ENCODE data around the gene FGGY.

The FGGY gene

DNA sequence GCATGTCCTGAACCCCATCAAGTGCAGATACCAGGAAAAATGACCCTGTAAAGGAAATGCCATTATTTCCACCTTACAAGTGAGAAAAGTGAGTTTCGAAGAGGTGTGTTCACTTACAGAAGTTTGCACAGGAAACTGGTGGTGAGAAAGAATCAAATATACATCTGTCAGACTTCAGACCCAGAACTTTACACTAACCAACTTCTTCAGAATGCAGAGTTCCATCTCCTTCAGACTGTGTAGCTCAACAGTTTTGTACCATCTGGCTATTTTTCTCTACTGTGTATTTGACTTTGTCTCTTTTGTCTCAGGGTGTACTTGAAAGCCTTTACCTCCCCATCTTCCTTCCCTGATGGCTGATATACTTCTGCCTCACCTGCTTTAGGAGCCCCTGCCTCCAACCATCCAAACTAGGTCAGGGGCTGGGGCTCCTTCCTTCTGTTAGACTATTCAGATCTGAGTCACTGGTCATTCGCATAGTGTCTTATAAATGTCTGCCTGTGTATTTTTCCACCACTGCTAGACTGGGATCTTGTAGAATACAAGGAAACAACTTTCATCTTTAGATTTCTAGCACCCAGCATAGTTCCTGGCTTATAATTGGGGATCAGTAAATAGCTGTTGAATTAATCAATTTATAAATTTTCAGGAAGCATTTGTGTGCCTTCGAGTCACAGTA lies 247.9 kb downstream of the FGGY start:
- no peak for DNase-seq

DNA sequence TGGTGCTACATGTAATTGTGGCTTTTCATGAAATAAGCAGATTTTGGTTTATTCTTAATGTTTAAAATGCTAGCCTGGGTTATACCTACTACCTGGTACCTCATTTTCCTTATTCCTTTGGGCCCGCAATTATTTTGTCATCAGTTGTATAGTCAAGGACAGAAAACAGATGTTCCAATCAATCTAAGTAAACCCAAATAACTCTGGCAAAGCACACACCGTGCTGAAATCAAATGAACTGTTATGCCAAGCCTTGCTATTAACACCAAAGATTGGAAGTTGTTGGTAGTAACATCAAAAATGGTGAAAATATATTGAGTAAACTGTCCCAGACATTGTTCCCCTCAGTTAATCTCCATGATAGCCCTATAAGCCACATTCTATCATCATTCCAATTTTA lies 248.9 kb downstream of the FGGY start:
- TF ChIP-seq, protein P1, sequence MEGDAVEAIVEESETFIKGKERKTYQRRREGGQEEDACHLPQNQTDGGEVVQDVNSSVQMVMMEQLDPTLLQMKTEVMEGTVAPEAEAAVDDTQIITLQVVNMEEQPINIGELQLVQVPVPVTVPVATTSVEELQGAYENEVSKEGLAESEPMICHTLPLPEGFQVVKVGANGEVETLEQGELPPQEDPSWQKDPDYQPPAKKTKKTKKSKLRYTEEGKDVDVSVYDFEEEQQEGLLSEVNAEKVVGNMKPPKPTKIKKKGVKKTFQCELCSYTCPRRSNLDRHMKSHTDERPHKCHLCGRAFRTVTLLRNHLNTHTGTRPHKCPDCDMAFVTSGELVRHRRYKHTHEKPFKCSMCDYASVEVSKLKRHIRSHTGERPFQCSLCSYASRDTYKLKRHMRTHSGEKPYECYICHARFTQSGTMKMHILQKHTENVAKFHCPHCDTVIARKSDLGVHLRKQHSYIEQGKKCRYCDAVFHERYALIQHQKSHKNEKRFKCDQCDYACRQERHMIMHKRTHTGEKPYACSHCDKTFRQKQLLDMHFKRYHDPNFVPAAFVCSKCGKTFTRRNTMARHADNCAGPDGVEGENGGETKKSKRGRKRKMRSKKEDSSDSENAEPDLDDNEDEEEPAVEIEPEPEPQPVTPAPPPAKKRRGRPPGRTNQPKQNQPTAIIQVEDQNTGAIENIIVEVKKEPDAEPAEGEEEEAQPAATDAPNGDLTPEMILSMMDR (IDR thresholded peaks at IDR 0.05; ENCODE audit: low read depth, low read length) = no peak
- no peaks in the 10 kb centered on the region for H3K36me3 ChIP-seq
- no peaks in the 10 kb centered on the region for H3K9me3 ChIP-seq
- DNase-seq = no peak
- H3K27me3 ChIP-seq = no peaks in the 10 kb centered on the region
- no peak overlapping the region for H3K4me3 ChIP-seq (ENCODE audit: low read depth, low read length)
- no peaks in the 10 kb centered on the region for H3K4me1 ChIP-seq

More for the DNA sequence above, 247.9 kb downstream of the FGGY start:
- TF ChIP-seq, protein P1 (IDR thresholded peaks at IDR 0.05; ENCODE audit: low read depth, low read length) = no peak
- Histone ChIP-seq H3K4me3 (ENCODE audit: low read depth, low read length) (no peak overlapping the region), H3K27me3 (no peaks in the 10 kb centered on the region), H3K4me1 (no peaks in the 10 kb centered on the region), H3K9me3 (no peaks in the 10 kb centered on the region), H3K36me3 (no peaks in the 10 kb centered on the region)

DNA sequence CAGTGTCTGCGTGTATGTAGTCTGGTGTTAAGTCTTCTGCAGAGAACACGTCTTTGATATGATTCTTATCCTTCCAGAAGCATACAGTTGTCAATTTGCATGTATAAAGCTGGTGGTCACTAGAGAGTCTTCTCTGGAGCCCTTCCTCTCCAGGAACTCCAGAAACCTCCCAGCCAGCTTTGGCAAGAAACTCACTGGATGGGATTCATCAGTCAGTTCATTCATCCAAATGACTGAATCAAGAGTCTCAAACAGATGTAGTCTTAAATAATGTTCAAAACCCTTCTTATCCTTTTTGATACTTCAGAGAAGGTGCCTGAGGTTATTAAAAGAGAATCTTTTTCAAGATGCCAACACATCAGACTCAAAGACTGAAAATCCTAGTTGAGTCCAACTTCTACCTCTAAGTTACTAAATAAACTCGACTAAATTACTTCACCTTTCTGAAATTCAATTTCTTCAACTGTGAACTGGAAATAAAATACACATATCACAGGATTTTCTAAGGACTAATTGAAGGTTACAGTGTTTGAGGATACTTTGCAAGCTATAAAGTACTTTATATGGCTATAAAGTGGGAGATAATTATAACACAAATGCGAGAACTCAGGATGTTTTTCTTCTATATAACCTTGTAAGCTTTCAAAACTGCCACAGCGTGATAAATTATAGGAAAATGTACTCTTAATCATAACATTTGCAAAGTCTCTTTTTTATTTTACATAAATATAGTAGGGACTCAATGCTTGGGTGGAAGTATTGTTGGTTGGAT lies 252.4 kb downstream of the FGGY start:
- H3K9me3 ChIP-seq = no peaks in the 10 kb centered on the region
- TF ChIP-seq, protein P1 (IDR thresholded peaks at IDR 0.05; ENCODE audit: low read depth, low read length) = no peak
- H3K4me1 ChIP-seq = no peaks in the 10 kb centered on the region
- no peaks in the 10 kb centered on the region for H3K27me3 ChIP-seq
- no peak overlapping the region for H3K4me3 ChIP-seq (ENCODE audit: low read depth, low read length)
- DNase-seq = no peak
- H3K36me3 ChIP-seq = no peaks in the 10 kb centered on the region

DNA sequence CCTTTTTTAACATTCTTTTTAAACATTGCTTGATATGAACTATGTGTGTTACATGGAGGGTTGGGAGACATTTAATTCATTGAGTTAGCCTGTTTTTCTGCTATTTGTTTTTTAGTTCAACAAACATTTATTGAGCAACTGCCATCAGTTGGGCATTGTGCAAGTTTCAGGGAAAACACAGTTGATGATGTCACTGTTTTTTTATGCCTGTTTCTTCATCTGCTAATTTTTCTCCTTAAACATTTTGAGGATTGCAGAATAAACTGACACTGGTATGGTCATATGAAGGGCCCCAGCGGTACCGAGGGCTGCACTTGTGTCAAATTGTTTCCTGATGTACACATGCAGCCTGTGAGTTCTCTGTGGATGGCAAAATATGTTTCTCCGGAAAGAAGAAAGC lies 253.0 kb downstream of the FGGY start:
- Histone ChIP-seq H3K9me3 (no peaks in the 10 kb centered on the region), H3K4me3 (ENCODE audit: low read depth, low read length) (no peak overlapping the region), H3K36me3 (no peaks in the 10 kb centered on the region), H3K27me3 (no peaks in the 10 kb centered on the region), H3K4me1 (no peaks in the 10 kb centered on the region)
- no peak for DNase-seq
- TF ChIP-seq, protein P1 (IDR thresholded peaks at IDR 0.05; ENCODE audit: low read depth, low read length) = no peak

DNA sequence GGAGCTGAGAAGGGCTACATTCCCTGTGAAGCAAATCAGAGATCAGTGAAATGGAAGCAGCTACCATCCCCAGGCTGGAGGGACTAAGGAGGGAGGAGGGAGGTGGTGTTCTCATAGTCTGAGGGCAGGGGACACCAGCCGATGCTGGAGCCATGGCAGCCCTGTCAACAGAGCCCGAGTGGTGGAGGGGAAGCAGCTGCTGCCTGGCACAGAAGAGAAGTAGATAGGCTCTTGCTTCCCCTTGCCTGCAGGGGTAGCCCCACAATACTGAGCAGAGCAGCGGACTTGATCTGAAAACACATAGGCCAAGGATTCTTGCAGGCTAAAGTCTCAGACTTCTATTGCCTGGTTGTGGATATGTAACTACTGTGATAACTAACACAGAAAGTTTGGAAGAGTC lies 255.1 kb downstream of the FGGY start:
- no peaks in the 10 kb centered on the region for H3K27me3 ChIP-seq
- no peak overlapping the region for H3K4me3 ChIP-seq (ENCODE audit: low read depth, low read length)
- TF ChIP-seq, protein P1 (IDR thresholded peaks at IDR 0.05; ENCODE audit: low read depth, low read length) = no peak
- no peak for DNase-seq
- no peaks in the 10 kb centered on the region for H3K9me3 ChIP-seq
- no peaks in the 10 kb centered on the region for H3K4me1 ChIP-seq
- H3K36me3 ChIP-seq = no peaks in the 10 kb centered on the region

DNA sequence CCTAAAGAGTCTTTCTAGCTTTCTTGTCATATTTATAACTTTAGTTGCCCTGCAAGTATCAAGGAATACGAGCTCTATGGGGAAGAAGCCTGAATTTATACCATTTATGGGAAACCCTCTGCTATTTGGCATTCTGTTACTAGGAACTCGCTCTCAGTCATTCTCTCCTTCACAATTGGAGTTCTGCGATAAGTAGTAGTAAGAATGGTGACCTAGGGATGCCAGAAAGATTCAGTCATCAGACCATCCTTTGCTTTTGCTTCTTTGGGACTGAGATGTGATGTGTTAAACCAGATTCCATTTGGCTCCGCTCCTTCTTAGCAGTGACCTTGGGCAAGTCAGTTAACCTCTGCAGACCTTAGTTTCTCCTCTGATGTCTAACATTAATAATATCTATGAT lies 256.5 kb downstream of the FGGY start:
- H3K4me1 ChIP-seq = no peaks in the 10 kb centered on the region
- TF ChIP-seq, protein P1 (IDR thresholded peaks at IDR 0.05; ENCODE audit: low read depth, low read length) = no peak
- DNase-seq = no peak
- no peaks in the 10 kb centered on the region for H3K36me3 ChIP-seq
- H3K27me3 ChIP-seq = no peaks in the 10 kb centered on the region
- H3K4me3 ChIP-seq (ENCODE audit: low read depth, low read length) = no peak overlapping the region
- no peaks in the 10 kb centered on the region for H3K9me3 ChIP-seq
